ENCODE measurements around the gene L3MBTL4. TPM values are rescaled to one million over a fixed set of nuclear protein-coding genes. Genes with fewer than 3 reads are reported as not detected.
A peak's percentile ranks its signal among the peaks of the same experiment; 100 is the strongest.

L3MBTL4 gene
- total and polyA plus RNA-seq, 4 donors: 2.3 to 15.0 (median 5.0) TPM

GRCh38 chr18:6113650-6114049, 301.1 kb downstream of the L3MBTL4 start:
- Histone ChIP-seq H3K27me3 (ENCODE audit: control insufficient read depth in 4 of 4, insufficient read depth in 4 of 4, low read length in 3 of 4) (no peaks in the 10 kb centered on the region), H3K4me3 (ENCODE audit: low read depth in 1 of 3, low read length in 3 of 3) (no peak overlapping the region), H3K27ac (ENCODE audit: low read depth in 1 of 2, low read length in 2 of 2) (no peak overlapping the region), H3K9ac (ENCODE audit: low read depth in 1 of 2, low read length in 2 of 2) (no peak overlapping the region), H3K4me1 (ENCODE audit: control insufficient read depth in 4 of 4, insufficient read depth in 4 of 4, low read length in 3 of 4) (peaks cover 0 to 10% (median under 1%) of the 10 kb centered on the region in 4 donors), H3K36me3 (ENCODE audit: control insufficient read depth in 4 of 4, insufficient read depth in 3 of 4, low read depth in 1 of 4, low read length in 3 of 4) (no peaks in the 10 kb centered on the region), H3K9me3 (ENCODE audit: control insufficient read depth in 4 of 4, low read length in 3 of 4) (no peaks in the 10 kb centered on the region)
- TF ChIP-seq JUND (IDR thresholded peaks at IDR 0.05) (no peak), TAF1 (conservative IDR thresholded peaks at IDR 0.05) (no peak), RXRA (IDR thresholded peaks at IDR 0.05) (peak; percentile 25 to 51), FOXA2 (IDR thresholded peaks at IDR 0.05) (no peak), MAX (IDR thresholded peaks at IDR 0.05) (no peak), HNF4A (conservative IDR thresholded peaks at IDR 0.05) (peak; percentile 24 to 27), RAD21 (IDR thresholded peaks at IDR 0.05) (peak in 1 of 2 donors; percentile 14), SP1 (IDR thresholded peaks at IDR 0.05) (no peak), GABPA (IDR thresholded peaks at IDR 0.05 in 1 of 2, conservative IDR thresholded peaks at IDR 0.05 in 1 of 2) (no peak), ATF3 (IDR thresholded peaks at IDR 0.05) (no peak), FOXA1 (IDR thresholded peaks at IDR 0.05) (no peak)
- TF ChIP-seq, protein P1, sequence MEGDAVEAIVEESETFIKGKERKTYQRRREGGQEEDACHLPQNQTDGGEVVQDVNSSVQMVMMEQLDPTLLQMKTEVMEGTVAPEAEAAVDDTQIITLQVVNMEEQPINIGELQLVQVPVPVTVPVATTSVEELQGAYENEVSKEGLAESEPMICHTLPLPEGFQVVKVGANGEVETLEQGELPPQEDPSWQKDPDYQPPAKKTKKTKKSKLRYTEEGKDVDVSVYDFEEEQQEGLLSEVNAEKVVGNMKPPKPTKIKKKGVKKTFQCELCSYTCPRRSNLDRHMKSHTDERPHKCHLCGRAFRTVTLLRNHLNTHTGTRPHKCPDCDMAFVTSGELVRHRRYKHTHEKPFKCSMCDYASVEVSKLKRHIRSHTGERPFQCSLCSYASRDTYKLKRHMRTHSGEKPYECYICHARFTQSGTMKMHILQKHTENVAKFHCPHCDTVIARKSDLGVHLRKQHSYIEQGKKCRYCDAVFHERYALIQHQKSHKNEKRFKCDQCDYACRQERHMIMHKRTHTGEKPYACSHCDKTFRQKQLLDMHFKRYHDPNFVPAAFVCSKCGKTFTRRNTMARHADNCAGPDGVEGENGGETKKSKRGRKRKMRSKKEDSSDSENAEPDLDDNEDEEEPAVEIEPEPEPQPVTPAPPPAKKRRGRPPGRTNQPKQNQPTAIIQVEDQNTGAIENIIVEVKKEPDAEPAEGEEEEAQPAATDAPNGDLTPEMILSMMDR (IDR thresholded peaks at IDR 0.05; ENCODE audit: low read depth, low read length, missing input control): no peak
- TF ChIP-seq, protein P2, sequence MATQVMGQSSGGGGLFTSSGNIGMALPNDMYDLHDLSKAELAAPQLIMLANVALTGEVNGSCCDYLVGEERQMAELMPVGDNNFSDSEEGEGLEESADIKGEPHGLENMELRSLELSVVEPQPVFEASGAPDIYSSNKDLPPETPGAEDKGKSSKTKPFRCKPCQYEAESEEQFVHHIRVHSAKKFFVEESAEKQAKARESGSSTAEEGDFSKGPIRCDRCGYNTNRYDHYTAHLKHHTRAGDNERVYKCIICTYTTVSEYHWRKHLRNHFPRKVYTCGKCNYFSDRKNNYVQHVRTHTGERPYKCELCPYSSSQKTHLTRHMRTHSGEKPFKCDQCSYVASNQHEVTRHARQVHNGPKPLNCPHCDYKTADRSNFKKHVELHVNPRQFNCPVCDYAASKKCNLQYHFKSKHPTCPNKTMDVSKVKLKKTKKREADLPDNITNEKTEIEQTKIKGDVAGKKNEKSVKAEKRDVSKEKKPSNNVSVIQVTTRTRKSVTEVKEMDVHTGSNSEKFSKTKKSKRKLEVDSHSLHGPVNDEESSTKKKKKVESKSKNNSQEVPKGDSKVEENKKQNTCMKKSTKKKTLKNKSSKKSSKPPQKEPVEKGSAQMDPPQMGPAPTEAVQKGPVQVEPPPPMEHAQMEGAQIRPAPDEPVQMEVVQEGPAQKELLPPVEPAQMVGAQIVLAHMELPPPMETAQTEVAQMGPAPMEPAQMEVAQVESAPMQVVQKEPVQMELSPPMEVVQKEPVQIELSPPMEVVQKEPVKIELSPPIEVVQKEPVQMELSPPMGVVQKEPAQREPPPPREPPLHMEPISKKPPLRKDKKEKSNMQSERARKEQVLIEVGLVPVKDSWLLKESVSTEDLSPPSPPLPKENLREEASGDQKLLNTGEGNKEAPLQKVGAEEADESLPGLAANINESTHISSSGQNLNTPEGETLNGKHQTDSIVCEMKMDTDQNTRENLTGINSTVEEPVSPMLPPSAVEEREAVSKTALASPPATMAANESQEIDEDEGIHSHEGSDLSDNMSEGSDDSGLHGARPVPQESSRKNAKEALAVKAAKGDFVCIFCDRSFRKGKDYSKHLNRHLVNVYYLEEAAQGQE (IDR thresholded peaks at IDR 0.05): no peak
- TF ChIP-seq, protein P3, sequence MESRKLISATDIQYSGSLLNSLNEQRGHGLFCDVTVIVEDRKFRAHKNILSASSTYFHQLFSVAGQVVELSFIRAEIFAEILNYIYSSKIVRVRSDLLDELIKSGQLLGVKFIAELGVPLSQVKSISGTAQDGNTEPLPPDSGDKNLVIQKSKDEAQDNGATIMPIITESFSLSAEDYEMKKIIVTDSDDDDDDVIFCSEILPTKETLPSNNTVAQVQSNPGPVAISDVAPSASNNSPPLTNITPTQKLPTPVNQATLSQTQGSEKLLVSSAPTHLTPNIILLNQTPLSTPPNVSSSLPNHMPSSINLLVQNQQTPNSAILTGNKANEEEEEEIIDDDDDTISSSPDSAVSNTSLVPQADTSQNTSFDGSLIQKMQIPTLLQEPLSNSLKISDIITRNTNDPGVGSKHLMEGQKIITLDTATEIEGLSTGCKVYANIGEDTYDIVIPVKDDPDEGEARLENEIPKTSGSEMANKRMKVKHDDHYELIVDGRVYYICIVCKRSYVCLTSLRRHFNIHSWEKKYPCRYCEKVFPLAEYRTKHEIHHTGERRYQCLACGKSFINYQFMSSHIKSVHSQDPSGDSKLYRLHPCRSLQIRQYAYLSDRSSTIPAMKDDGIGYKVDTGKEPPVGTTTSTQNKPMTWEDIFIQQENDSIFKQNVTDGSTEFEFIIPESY (IDR thresholded peaks at IDR 0.05): no peak
- no peak for DNase-seq (ENCODE audit: low spot score)
- WGBS: 45% methylated on average over 2 of the region's 2 CpGs

- Histone ChIP-seq H3K36me3 (ENCODE audit: control insufficient read depth in 4 of 4, insufficient read depth in 3 of 4, low read depth in 1 of 4, low read length in 3 of 4) (no peaks in the 10 kb centered on the region), H3K9me3 (ENCODE audit: control insufficient read depth in 4 of 4, low read length in 3 of 4) (no peaks in the 10 kb centered on the region), H3K27ac (ENCODE audit: low read depth in 1 of 2, low read length in 2 of 2) (no peak overlapping the region), H3K9ac (ENCODE audit: low read depth in 1 of 2, low read length in 2 of 2) (no peak overlapping the region), H3K4me3 (ENCODE audit: low read depth in 1 of 3, low read length in 3 of 3) (no peak overlapping the region), H3K4me1 (ENCODE audit: control insufficient read depth in 4 of 4, insufficient read depth in 4 of 4, low read length in 3 of 4) (peaks cover 0 to 10% (median under 1%) of the 10 kb centered on the region in 4 donors), H3K27me3 (ENCODE audit: control insufficient read depth in 4 of 4, insufficient read depth in 4 of 4, low read length in 3 of 4) (no peaks in the 10 kb centered on the region)
- WGBS: 88% methylated on average over 3 of the region's 3 CpGs
- no peak for DNase-seq (ENCODE audit: low spot score)
- TF ChIP-seq, protein P2 (IDR thresholded peaks at IDR 0.05): no peak
- no peak for TF ChIP-seq FOXA2 (IDR thresholded peaks at IDR 0.05)
- TF ChIP-seq FOXA1 (IDR thresholded peaks at IDR 0.05): no peak
- TF ChIP-seq GABPA (IDR thresholded peaks at IDR 0.05 in 1 of 2, conservative IDR thresholded peaks at IDR 0.05 in 1 of 2): no peak
- no peak for TF ChIP-seq YY1 (IDR thresholded peaks at IDR 0.05)
- no peak for TF ChIP-seq SP1 (IDR thresholded peaks at IDR 0.05)
- no peak for TF ChIP-seq RXRA (IDR thresholded peaks at IDR 0.05)
- no peak for TF ChIP-seq HNF4A (conservative IDR thresholded peaks at IDR 0.05)
- TF ChIP-seq ATF3 (IDR thresholded peaks at IDR 0.05): no peak
- TF ChIP-seq EGR1 (IDR thresholded peaks at IDR 0.05; ENCODE audit: low read depth in 2 of 2): no peak
- TF ChIP-seq MAX (IDR thresholded peaks at IDR 0.05): no peak
- no peak for TF ChIP-seq TAF1 (conservative IDR thresholded peaks at IDR 0.05)
- no peak for TF ChIP-seq JUND (IDR thresholded peaks at IDR 0.05)
- no peak for TF ChIP-seq RAD21 (IDR thresholded peaks at IDR 0.05)
- no peak for TF ChIP-seq NR2F2 (IDR thresholded peaks at IDR 0.05)
- TF ChIP-seq HNF4G (IDR thresholded peaks at IDR 0.05): no peak
Measured at GRCh38 chr18:6111726-6112125, 303.0 kb downstream of the L3MBTL4 start.

Data from liver (tissue), 9 donors.